Fibroblast of skin of abdomen (primary cell): ENCODE measurements around the gene ORC4.

Source experiments
- DNase-seq: peaks from one replicate; pipeline ENCODE4 v3.0.0-alpha.2; 2013

ORC4 gene

GRCh38 chr2:147927053-147927588 lies 93.4 kb downstream of the ORC4 start:
- DNase-seq = no peak

- peak; percentile 8 for DNase-seq
Measured at GRCh38 chr2:147925886-147926285, 94.7 kb downstream of the ORC4 start.

GRCh38 chr2:147924647-147925046 lies 95.9 kb downstream of the ORC4 start:
- DNase-seq = no peak

- DNase-seq = no peak
Measured at GRCh38 chr2:147923846-147924245, 96.7 kb downstream of the ORC4 start.

- DNase-seq = no peak
Measured at GRCh38 chr2:147917161-147917560, 103.4 kb downstream of the ORC4 start.

- no peak for DNase-seq
Measured at GRCh38 chr2:147916723-147917122, 103.8 kb downstream of the ORC4 start.

GRCh38 chr2:147916067-147916466 lies 104.5 kb downstream of the ORC4 start:
- DNase-seq = no peak

GRCh38 chr2:147913701-147914480 lies 106.6 kb downstream of the ORC4 start:
- DNase-seq = no peak

- DNase-seq = peak; percentile 63
Measured at GRCh38 chr2:147910990-147911473, 109.5 kb downstream of the ORC4 start.

GRCh38 chr2:147909178-147909577 lies 111.4 kb downstream of the ORC4 start:
- no peak for DNase-seq

- no peak for DNase-seq
Measured at GRCh38 chr2:147904051-147904450, 116.5 kb downstream of the ORC4 start.

GRCh38 chr2:147888680-147889079 lies 131.9 kb downstream of the ORC4 start:
- no peak for DNase-seq

GRCh38 chr2:147886136-147886535 lies 134.4 kb downstream of the ORC4 start:
- DNase-seq = no peak

GRCh38 chr2:147884830-147885229 lies 135.7 kb downstream of the ORC4 start:
- no peak for DNase-seq

GRCh38 chr2:147882631-147883030 lies 137.9 kb downstream of the ORC4 start:
- DNase-seq = no peak
